ENCODE data around the gene RDH11.
"Not testable (repeated sequence)": the region's sequence is repeated elsewhere in the genome, so short reads cannot be mapped to it uniquely, and the experiment has no call there.

RDH11 gene

DNA sequence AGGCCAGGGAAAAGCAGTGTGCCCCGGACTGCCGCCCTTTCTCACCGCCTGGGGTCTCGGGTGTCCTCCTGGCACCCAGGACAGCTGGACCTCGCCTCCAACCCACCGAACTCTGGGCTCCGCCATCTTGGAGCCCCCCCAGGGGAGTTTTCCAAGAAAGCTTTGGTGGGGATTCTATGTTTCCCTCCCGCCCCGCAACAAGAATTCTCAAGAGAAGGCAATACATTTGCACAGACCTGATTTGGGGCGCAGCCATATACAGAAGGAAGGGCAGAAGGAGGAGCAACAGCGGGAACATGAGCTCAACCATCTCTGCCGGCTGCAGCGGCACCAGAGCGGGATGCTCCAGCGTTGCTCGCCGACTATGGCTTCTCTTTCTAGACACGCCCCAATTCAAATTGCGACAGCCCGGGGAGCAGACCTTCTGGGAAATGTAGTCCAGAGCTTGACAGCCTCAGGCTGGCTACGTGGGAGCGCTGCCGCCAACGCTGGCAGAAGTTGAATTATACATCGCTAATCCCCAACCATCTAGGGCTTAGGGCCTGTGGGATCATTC, at the start of gene RDH11:
RDH11 (minus strand) TSS at position 371 of the 556 bp plus-strand sequence; CDS start at position 310, 61 bp downstream.
- DNase-seq = peak; percentile 94

- no peak for DNase-seq
Measured at GRCh38 chr14:67744046-67744445, 48.5 kb upstream of the RDH11 start.

DNA sequence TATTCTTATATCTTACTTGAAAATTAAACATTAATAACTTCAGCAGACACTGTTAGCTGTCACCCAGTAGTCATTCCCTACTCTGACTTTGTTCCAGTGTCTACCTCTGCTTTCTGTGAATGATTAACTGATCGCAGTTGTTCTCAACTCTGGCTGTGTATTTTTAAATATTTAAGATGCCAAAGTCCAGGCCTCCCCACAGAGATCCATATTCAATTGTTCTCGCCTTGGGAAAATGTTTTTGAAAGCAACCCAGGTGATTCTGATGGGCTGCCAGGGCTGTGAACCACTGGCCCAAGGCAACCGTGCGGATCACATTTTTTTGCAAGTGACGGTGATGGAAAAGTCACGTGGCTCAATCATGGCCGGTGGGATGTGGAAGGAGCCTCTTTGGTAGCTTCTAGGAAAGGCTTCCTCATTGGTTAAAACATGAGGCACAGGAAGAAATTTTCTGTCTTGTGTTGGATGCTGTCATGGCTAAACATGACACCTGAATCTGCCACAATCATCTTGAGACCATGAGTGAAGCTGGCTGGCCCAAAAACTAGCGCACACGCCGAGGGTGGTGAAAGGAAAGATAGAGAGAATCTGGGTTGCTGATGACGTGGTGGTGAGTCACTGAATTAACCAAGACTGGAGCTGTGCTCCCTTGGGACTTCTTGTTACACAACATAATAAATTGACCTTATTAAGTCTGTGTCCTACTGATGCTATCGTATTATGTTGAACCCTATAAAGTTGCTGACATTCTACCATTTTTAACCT, 43.4 kb upstream of the RDH11 start:
- DNase-seq = no peak

GRCh38 chr14:67736771-67737170, 41.2 kb upstream of the RDH11 start:
- no peak for DNase-seq

DNA sequence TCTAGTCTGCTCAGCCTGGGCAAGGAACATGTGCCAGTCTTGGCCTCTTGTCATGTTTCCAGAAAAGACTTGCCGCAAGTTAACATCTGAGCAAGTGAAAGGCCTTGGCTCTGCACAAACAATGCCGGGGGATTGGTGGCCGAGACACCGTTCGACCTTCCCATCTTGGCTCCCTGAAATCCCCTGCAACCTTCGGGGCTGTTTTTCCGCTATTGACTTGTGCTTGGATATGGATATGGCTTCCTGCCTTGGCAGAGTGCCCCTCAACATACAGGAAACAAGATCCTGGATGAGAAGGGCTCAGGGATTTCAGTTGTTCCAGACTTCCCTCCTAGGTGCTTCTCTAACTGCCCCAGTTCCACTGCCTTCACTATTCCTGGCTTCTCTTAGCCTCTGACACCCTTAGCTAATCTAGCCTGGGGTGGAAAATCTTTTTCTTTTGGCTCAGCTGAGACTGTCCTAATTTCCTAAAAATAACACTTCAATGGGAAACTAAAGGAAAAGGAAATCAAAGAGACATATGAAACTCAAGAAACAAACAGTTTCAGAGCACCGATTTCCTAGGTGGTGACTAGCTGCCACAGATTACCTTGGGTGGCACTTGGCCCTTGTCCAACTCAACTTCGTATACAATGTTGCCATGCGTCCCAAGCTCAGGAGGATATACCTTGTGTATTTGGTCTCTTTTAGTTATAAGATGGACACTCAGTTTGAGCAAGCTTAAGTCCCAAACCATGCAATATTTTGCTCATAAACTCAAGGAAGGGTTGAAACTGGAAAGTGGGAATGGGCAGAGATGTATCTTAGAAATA, 40.0 kb upstream of the RDH11 start:
- DNase-seq = no peak

DNA sequence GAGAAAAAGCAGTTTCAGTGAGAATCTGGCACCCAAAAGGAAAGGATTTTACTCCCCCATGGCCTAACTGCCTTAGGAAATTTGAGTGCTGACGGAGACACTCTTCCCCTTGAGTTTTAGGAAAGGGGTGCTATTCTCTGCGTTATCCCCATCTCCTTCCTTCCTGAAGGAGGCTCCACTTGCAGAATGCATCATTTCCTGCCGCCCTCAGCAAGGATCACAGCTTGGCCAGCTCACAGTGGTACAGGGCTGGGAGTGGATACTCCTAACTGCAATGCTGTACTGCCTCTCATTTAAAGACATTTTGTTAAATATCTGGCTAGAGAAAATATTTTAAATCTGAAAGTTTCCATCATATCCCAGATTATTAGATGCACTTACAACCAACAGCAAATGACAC, 39.1 kb upstream of the RDH11 start:
- DNase-seq = no peak

DNA sequence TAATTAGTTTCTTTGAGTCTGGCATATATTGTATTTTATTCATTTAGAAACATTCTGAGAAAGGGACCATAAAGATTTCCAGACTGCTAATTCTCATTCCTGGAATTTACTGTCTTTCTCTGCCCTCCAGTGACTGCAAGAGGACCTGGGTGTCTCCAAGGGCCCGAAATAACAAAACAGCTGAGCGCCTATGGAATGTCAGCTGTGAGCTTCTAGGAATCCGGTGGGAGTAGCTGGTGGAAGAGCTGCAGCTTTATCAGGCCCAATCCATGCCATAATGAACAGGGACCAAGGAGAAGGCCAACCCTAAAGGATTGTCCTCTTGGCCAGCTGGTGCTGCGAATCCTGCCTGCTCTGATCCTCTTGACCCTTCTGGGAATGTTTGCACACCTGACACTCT, 38.1 kb upstream of the RDH11 start:
- DNase-seq = no peak

- no peak for DNase-seq
Measured at GRCh38 chr14:67729072-67729885, 33.7 kb upstream of the RDH11 start.

DNA sequence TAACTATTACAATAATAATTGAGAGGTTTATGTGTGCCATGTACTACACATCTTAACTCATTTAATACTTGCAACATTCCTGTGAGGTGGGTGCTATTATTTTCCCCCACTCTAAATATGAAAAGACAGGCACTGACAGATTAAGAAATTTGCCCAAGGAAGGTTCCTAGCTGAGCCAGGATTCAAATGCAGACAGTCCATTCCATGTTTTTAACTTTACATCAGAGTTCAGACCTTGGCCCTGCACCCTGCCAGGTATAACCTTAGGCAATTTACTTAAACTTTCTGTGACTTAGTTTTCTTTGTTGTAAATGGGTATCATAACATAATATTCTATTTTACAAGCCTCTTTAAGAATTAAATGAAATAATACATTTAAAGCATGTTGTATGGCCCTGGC, 32.7 kb upstream of the RDH11 start:
- DNase-seq = no peak

GRCh38 chr14:67727361-67727760, 31.8 kb upstream of the RDH11 start:
- no peak for DNase-seq

DNA sequence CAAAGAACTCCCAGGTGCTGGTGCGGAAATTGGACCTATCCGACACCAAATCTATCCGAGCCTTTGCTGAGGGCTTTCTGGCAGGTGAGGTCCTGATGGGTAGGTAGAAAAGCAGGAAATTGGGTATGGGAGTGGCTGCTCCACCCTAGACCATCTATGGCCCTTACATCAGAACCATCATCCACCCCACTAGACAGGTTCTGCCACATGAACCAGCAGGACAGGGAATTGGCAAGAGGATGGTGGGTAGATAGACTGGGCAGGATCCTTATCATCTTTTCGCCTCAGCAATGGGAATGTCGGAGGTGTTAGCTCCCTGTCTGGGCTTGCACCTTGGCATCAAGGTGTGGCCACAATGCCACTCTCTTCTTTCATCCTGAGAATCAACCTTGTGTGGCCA, 29.6 kb upstream of the RDH11 start:
- no peak for DNase-seq

DNA sequence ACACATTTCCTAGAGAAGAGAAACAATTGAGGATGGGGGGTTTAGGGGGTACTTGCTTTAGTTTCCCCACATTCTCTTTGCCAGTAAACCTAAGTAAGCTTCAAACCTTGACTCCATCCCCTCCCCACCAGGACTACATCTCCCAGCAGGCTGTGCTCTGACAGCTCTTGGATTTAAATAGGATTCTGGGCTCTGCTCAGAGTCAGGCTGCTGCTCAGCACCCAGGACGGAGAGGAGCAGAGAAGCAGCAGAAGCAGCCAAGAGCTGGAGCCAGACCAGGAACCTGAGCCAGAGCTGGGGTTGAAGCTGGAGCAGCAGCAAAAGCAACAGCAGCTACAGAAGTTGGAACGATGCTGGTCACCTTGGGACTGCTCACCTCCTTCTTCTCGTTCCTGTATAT, 26.7 kb upstream of the RDH11 start:
- peak; percentile 47 for DNase-seq

GRCh38 chr14:67721875-67722274, 26.3 kb upstream of the RDH11 start:
- no peak for DNase-seq

DNA sequence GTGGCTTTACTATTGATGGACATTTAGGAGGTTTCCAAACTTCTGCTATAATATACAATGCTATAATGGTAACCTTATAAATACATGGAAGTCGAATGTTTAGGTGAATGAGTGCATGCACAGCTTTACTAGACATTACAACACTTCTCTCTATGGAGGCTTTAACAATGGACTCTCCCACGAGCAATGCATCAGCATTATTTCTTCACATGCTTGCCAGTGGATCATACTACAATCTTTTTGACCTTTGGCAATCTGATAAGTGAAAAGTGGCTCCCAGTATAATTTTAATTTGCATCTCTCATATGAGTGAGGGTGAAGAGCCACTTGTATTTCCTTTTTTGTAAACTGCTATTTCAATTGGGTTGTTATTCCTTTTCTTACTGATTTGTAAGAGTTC, 24.3 kb upstream of the RDH11 start:
- no peak for DNase-seq

DNA sequence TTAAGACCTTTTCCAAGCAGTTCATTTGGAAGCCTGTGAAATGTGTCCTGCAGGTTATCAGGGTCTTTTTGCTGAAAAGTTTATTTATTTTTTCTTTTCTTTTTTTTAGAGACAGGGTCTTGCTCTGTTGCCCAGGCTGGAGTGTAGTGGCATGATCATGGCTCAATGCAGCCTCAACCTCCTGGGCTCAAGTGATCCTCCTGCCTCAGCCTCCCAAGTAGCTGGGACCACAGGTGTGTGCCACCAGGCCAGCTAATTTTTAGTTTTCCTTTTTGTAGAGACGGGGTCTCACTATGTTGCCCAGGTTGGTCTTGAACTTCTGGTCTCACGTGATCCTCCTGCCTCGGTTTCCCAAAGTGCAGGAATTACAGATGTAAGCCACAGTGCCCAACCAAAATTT, 23.8 kb upstream of the RDH11 start:
- not testable (repeated sequence) for DNase-seq

GRCh38 chr14:67718265-67718664, 22.7 kb upstream of the RDH11 start:
- no peak for DNase-seq

- no peak for DNase-seq
Measured at GRCh38 chr14:67717048-67717447, 21.5 kb upstream of the RDH11 start.

DNA sequence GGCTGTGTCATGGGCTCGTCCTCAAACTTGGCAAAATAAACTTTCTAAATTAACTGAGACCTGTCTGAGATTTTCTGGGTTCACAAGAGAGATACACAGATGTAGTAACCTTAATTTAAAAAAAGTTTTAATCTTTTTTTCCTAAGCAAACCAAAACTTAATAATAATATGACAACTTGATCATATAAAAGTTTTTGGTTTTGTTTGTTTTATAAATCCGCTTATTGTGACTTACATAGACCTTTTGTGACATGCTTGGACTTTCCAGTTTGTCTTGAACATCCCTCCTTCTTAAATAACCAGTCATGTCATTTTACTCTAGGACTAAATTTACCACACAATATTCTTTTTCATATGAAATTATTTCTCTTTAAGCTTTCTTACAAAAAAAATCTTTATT, 14.6 kb upstream of the RDH11 start:
- DNase-seq = no peak

- DNase-seq = not testable (repeated sequence)
Measured at GRCh38 chr14:67709796-67710195, 14.2 kb upstream of the RDH11 start.

- DNase-seq = not testable (repeated sequence)
Measured at GRCh38 chr14:67709346-67709745, 13.8 kb upstream of the RDH11 start.

GRCh38 chr14:67705211-67705610, 9.6 kb upstream of the RDH11 start:
- no peak for DNase-seq

DNA sequence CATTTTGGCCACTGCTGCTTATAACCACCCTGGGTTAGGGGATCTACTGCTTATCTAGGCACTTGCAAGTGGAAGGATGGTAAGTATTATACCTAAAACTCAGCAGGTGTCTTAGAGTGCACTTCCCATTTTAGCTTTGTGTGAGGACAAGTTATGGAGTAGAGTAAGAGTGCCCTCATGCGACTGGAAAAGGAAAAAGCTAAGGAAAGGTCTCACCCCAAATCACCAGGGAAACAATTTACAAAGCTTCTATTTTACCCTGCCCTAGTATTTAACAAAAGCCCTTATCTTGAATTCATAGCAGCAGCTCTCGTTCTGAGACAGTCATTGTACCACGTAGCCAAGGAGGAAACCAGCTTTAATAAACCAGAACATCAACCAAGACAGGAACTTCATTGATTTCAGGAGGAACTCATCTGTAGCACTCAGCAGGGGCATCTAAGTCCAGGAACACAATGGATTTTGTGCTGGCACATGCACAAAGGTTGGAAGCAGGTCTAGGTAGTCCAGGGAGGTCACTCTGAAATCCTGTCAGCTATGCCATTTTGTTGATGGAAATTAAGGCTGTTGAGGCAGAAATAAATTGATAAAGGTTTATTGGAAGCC, 9.0 kb upstream of the RDH11 start:
- peak; percentile 27 for DNase-seq

DNA sequence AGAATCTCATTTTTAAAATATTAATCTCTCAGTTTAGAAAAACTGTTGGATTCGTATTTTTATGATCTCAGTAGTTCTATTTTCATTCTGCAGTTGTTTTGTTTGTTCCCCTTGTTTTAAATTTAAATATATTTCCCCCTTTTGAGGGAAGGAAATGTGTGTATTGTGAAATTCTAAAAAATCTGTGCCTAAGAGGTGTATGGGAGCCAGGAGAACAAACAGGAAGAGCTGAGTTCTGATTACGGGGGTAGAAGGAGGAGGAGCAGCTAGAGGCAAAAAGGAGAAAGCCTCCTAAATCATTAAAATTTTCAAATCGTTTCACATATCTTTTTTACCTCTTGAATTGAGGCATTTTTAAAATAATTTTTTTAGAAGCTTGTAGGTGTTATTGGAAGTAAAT, 8.4 kb upstream of the RDH11 start:
- no peak for DNase-seq

All from NCI-H1694 (cell line).